Measurements from ENCODE around the gene IRF7.
"Not testable (repeated sequence)": the region's sequence is repeated elsewhere in the genome, so short reads cannot be mapped to it uniquely, and the experiment has no call there.

IRF7 gene

GRCh38 chr11:615504-616319 is at the start of gene IRF7:
TSS of gene IRF7 (minus strand) at chr11:615950. CDS start at chr11:615364, 586 bp downstream.
- DNase-seq: peak; percentile 82

DNA sequence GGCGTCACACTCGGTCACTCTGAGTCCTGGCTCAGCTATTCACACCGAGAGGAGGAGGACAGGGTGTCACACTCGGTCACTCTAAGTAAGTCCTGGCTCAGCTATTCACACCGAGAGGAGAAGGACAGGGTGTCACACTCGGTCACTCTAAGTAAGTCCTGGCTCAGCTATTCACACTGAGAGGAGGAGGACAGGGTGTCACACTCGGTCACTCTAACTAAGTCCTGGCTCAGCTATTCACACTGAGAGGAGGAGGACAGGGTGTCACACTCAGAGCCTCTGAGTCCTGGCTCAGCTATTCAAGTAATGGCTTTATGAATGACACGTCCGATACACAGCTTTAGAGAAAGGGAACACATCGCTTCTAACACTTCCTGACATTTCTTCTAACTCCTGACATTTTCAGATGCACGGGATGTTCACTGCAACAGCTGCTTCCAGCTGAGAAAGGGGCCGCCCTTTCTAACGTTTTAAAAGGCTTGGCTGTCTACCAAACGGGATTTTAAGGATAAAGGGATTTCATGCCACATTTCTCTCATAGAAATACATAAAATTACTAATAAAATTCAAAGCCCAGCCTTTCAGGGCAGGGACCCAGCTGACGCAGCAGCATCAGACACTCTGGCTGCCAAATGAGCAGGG is 49.4 kb upstream of the IRF7 start:
- DNase-seq: no peak

DNA sequence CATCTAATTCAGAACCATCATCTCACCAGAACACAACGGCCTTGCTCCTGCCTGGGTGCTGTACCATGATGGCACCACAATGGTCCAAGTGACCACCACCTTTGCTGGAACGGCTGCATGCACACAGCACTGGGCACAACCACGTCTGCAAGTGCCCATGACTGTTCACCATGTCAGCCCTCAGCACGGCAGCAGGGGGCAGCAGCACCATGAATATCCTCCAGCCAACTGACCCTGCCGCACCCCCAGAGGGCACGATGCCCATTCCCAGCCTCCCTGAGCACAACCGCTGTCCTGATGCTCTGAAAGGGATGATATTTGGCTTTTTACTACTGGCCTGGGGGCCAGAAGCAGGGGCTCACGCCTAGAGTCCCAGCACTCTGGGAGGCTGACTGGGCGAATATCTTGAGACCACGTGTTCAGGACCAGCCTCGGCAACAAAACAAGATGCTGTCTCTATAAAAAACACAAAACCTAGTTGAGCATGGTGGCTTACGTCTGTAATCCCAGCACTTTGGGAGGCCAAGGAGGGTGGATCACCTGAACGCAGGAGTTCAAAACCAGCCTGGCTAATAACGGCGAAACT is 47.0 kb upstream of the IRF7 start:
- DNase-seq: peak; percentile 2

- no peak for DNase-seq
Measured at GRCh38 chr11:660681-661444, 45.1 kb upstream of the IRF7 start.

DNA sequence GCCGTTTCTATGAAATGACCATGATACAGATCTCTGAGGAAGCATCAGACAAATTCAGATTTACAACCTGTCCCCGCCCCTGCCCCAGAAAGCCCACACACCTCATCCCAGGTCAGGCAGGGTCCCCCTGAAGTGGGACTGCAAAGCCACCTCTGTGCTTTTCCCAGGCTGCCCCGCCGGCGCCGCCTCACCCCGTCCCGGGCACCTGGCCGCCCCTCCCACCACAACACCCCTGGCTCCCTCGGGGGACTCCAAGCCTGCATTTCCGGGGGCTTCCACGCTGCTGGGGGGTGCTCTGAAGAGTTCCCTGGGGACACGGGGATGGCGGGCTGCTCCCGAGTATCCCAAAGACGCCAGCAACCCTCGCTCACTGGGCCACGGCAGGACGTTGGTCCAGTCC is 44.5 kb upstream of the IRF7 start:
- DNase-seq: no peak

- no peak for DNase-seq
Measured at GRCh38 chr11:659532-660085, 43.9 kb upstream of the IRF7 start.

DNA sequence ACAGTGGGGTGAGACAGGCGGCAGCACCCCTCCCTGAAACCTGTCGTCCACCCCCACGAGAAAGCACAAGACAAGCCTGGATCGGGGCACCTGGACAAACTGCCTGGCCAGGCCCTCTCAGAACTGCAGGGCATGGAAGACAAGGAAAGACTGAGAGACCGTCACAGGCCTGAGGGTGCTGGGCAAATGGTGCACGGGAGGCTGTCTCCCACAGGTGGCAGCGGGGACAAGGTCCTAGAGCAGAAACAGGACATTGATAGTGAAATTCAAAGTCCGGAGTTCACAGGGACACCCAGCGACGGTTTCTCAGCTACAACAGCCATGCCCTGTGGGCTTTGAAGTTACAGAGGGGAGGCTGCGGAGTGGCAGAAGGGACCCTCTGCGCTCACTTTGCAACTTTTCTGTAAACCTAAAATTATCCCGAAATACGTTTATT is 42.0 kb upstream of the IRF7 start:
- DNase-seq: no peak

DNA sequence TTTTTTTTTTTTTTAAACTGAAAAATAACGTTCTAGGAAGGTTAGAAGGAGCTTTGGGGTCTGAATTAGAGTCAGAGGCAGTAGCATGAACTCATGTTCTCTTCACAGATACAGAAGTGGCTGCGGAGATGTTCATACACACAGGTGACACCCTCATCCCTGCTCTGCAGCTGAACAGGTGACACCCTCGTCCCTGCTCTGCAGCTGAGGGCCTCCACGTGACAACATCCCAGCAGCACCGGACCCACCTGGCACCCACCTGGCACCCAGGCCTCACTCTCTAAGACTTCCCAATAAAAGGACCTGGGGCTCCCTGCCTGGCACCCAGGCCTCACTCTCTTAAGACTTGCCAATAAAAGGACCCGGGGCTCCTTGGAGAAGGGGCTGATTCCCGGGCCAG is 41.1 kb upstream of the IRF7 start:
- DNase-seq: no peak

GRCh38 chr11:656426-656825 is 40.7 kb upstream of the IRF7 start:
- DNase-seq: no peak

DNA sequence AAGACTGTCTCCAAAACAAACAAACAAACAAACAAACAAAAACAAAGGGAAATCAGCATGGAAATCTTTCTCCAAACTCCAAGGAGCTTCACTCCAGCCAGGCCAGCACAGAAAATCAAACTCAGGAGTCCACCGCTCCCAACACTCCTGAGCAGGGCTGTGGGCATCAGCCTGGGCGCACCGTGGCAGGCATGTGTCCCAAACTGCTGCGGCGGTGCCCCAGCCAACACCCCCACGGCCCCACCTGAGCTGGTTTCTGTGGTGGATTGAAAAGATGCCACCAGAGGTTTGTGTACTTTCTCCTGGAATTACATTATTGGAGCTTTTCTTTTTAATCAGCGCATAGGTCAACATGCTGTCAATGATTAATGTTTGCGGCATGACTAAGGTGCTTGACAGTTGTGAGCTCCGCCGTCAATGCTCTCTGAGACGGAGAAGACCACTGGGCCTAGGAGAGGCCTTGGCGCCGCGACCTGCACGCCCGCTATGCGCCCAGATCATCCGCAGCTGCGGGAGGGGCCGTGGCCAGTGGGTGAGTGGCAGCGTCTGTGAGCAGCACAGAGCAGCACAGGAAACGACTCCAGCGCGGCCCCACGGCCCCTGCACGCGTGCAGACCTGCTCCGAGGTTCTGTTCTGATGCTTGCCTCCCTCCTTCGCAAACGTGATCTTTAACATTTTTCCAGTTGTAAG is 39.4 kb upstream of the IRF7 start:
- no peak for DNase-seq

- DNase-seq: not testable (repeated sequence)
Measured at GRCh38 chr11:654444-654843, 38.7 kb upstream of the IRF7 start.

DNA sequence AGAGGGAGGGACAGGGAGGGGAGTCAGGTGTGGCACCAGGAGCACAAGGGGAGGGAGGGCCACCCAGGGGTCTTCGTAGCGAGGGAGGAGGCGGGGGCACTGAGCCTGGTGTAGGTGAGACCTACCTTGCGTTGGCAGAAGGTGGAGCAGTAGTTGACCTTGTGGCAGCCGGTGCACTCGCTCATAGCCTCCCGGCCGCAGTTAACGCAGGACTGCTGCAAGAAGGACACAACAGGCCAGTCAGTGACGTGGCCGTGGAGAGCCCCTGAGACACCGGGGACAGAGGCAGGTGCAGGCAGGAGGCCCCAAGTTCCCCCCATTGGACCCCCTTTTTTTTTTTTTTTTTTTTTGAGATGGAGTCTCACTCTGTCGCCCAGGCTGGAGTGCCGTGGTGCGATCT is 38.1 kb upstream of the IRF7 start:
- DNase-seq: no peak

GRCh38 chr11:653136-653535 is 37.4 kb upstream of the IRF7 start:
- not testable (repeated sequence) for DNase-seq

DNA sequence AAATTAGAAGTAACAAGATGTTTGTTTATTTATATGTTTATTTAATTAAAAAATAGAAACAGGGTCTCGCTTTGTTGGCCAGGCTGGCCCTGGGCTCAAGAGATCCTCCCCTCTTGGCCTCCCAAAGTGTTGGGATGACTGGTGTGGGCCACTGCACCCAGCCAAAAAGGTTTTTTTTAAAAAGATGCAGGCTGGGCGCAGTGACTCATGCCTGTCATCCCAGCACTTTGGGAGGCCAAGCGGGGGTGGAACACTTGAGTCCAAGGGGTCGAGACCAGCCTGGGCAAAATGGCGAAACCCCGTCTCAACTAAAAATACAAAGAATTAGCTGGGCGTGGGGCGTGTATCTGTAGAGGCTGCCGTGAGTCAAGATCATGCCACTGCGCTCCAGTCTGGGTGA is 34.7 kb upstream of the IRF7 start:
- no peak for DNase-seq

DNA sequence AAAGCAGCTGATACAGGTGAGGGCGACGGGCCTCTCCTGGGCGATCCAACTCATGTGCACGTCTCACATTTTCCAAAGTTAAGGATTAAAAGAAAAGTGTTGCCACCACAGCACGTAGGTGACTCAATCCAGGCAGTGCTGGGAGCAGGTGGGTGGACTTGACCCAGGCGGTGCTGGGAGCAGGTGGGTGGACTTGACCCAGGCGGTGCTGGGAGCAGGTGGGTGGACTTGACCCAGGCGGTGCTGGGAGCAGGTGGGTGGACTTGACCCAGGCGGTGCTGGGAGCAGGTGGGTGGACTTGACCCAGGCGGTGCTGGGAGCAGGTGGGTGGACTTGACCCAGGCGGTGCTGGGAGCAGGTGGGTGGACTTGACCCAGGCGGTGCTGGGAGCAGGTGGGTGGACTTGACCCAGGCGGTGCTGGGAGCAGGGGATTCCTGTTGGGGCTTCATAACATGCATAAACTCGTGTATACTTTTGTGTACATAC is 32.0 kb upstream of the IRF7 start:
- DNase-seq: not testable (repeated sequence)

GRCh38 chr11:646214-646613 is 30.5 kb upstream of the IRF7 start:
- DNase-seq: no peak

DNA sequence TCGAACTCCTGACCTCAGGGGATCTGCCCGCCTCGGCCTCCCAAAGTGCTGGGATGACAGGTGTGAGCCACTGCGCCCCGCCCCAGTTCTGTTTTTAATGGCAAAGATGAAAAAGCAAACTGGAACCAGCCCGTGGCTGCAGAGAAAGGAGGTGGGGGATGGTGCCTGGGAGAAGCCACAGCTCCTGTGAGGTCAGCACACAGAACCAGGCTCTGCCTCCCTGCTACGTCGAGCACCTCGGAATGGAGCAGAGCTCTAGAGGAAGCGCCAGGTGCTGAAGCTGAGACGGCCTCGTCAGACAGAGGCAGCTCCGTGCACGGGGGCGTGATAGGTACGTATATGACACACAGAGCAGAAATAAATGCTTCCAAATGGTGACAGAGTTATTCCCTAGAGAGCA is 29.8 kb upstream of the IRF7 start:
- no peak for DNase-seq

- DNase-seq: no peak
Measured at GRCh38 chr11:643849-644738, 28.3 kb upstream of the IRF7 start.

GRCh38 chr11:643366-643765 is 27.6 kb upstream of the IRF7 start:
- no peak for DNase-seq

- DNase-seq: no peak
Measured at GRCh38 chr11:641806-642370, 26.1 kb upstream of the IRF7 start.
